ENCODE measurements around the gene GATA2.

GATA2 gene

DNA sequence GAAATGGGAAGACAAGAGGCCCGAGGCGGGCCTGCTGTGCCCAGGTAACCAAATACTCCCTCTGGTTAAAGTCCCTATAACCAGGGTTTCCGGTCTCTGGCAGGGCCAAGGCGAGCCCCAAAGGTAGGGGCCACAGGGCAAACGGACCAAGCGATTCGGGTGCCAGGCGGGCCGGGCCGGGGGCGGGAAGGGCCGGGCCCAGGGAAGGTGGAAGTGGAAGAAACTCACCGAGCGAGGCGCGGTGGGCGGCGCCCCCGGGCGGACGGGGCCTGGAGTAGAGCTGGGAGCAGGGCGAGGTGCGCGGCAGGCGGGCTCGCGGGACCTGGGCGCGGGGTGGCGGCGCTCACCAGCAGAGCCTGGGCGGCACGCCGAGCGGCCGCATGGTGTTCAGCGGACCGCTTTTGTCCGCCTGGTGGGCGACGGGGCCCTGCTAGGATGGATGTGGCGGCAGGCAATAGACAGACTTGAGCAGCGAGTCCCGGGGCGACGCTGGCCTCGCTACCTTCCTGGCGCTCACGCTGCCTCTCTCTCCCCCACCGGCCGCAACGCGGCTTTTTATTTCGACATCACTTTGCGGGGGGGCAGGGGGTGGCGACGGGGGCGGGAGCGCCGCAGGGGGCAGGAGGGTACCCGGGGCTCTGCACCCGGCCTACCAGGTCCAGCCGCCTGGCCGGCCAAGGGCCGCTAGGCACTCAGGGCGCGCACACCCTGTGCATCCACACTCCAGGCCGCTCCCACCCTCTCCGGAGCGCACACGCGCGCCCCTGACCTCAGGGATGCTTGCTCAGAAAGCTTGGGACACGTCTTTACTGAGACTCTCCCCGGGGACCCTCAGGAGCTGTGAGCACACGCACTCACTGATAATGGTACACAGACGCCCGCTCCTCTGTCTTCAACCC lies at the start of gene GATA2:
Gene GATA2 (minus strand): TSS at position 531 of the 899 bp plus-strand sequence. CDS start 6,170 bp downstream, outside the sequence.
- no peak within 1 kb of the TSS for H3K9ac ChIP-seq (ENCODE audit: low read length)

GRCh38 chr3:128541246-128541645 lies 48.2 kb upstream of the GATA2 start:
- H2AFZ ChIP-seq (ENCODE audit: low read depth, low read length, severe bottlenecking), result no peak overlapping the region
- no peak overlapping the region for H3K27ac ChIP-seq (ENCODE audit: low read depth, low read length)
- H3K36me3 ChIP-seq (ENCODE audit: low read length), result no peaks in the 10 kb centered on the region
- H3K27me3 ChIP-seq (ENCODE audit: low read length), result 0 out of 2 replicates have a peak, but pooled peaks cover 5% of the 10 kb centered on the region
- no peaks in the 10 kb centered on the region; the same call in 1 of the 2 replicates for H3K9me3 ChIP-seq (ENCODE audit: insufficient read depth, low read length)
- TF ChIP-seq CTCF (IDR thresholded peaks at IDR 0.05; ENCODE audit: insufficient read depth, low read length, poor library complexity, severe bottlenecking) (no peak), EZH2phosphoT487 (conservative IDR thresholded peaks at IDR 0.05; ENCODE audit: low read length) (no peak)
- H3K4me2 ChIP-seq (ENCODE audit: low read depth, low read length, poor library complexity, severe bottlenecking), result no peak overlapping the region
- H3K4me3 ChIP-seq (ENCODE audit: insufficient read depth, low read length, poor library complexity, severe bottlenecking), result no peak overlapping the region
- no peak overlapping the region for H3K9ac ChIP-seq (ENCODE audit: low read length)
- 0 out of 2 replicates have a peak, but pooled peaks cover 5% of the 10 kb centered on the region for H3F3A ChIP-seq (ENCODE audit: insufficient read depth)
- no peaks in the 10 kb centered on the region for H3K9me2 ChIP-seq (replicated peaks; ENCODE audit: insufficient read depth, low read length)
- H4K20me1 ChIP-seq (ENCODE audit: low read depth, low read length), result no peaks in the 10 kb centered on the region
- H3K79me2 ChIP-seq (ENCODE audit: insufficient read depth, low read length), result no peaks in the 10 kb centered on the region

More for the DNA sequence above, at the start of gene GATA2:
- H3K4me3 ChIP-seq (ENCODE audit: insufficient read depth, low read length, poor library complexity, severe bottlenecking), result no peak within 1 kb of the TSS
- no peak within 1 kb of the TSS for H3K27ac ChIP-seq (ENCODE audit: low read depth, low read length)
- H3F3A ChIP-seq (ENCODE audit: insufficient read depth), result no peaks in the 10 kb centered on the region
- H3K9me2 ChIP-seq (replicated peaks; ENCODE audit: insufficient read depth, low read length), result no peaks in the 10 kb centered on the region
- H2AFZ ChIP-seq (ENCODE audit: low read depth, low read length, severe bottlenecking), result no peak within 1 kb of the TSS
- H3K79me2 ChIP-seq (ENCODE audit: insufficient read depth, low read length), result no peaks in the 10 kb centered on the region
- TF ChIP-seq EZH2phosphoT487 (conservative IDR thresholded peaks at IDR 0.05; ENCODE audit: low read length), result no peak
- TF ChIP-seq CTCF (IDR thresholded peaks at IDR 0.05; ENCODE audit: insufficient read depth, low read length, poor library complexity, severe bottlenecking), result no peak
- no peak within 1 kb of the TSS for H3K4me2 ChIP-seq (ENCODE audit: low read depth, low read length, poor library complexity, severe bottlenecking)
- no peaks in the 10 kb centered on the region for H4K20me1 ChIP-seq (ENCODE audit: low read depth, low read length)
- no peaks in the 10 kb centered on the region for H3K36me3 ChIP-seq (ENCODE audit: low read length)
- no peaks in the 10 kb centered on the region for H3K27me3 ChIP-seq (ENCODE audit: low read length)
- no peaks in the 10 kb centered on the region for H3K9me3 ChIP-seq (ENCODE audit: insufficient read depth, low read length)

GRCh38 chr3:128539376-128539775 lies 46.4 kb upstream of the GATA2 start:
- no peak overlapping the region for H2AFZ ChIP-seq (ENCODE audit: low read depth, low read length, severe bottlenecking)
- no peaks in the 10 kb centered on the region; the same call in 1 of the 2 replicates for H3K9me3 ChIP-seq (ENCODE audit: insufficient read depth, low read length)
- no peaks in the 10 kb centered on the region for H3K9me2 ChIP-seq (replicated peaks; ENCODE audit: insufficient read depth, low read length)
- H3K4me3 ChIP-seq (ENCODE audit: insufficient read depth, low read length, poor library complexity, severe bottlenecking), result no peak overlapping the region
- no peaks in the 10 kb centered on the region for H3K36me3 ChIP-seq (ENCODE audit: low read length)
- no peaks in the 10 kb centered on the region for H3F3A ChIP-seq (ENCODE audit: insufficient read depth)
- no peak overlapping the region for H3K27ac ChIP-seq (ENCODE audit: low read depth, low read length)
- TF ChIP-seq CTCF (IDR thresholded peaks at IDR 0.05; ENCODE audit: insufficient read depth, low read length, poor library complexity, severe bottlenecking), result no peak
- TF ChIP-seq EZH2phosphoT487 (conservative IDR thresholded peaks at IDR 0.05; ENCODE audit: low read length), result no peak
- no peaks in the 10 kb centered on the region for H4K20me1 ChIP-seq (ENCODE audit: low read depth, low read length)
- H3K27me3 ChIP-seq (ENCODE audit: low read length), result 0 out of 2 replicates have a peak, but pooled peaks cover 5% of the 10 kb centered on the region
- H3K4me2 ChIP-seq (ENCODE audit: low read depth, low read length, poor library complexity, severe bottlenecking), result no peak overlapping the region
- H3K9ac ChIP-seq (ENCODE audit: low read length), result no peak overlapping the region
- H3K79me2 ChIP-seq (ENCODE audit: insufficient read depth, low read length), result no peaks in the 10 kb centered on the region

Data from SU-DHL-6 (cell line).